Pancreas (tissue), 10 donors: ENCODE data around the gene TEX47. TPM values are rescaled to one million over a fixed set of nuclear protein-coding genes. Genes with fewer than 3 reads are reported as not detected.

ENCODE experiments used
- ATAC-seq, 4 donors: fragments of 200-7000 bp; cut with Tn5 transposase; one replicate each; pipeline versions ENCODE4 v1.8.0 to v1.9.1; 2020; ENCODE audit warnings: mild to moderate bottlenecking in 4 of 4, moderate library complexity in 4 of 4
- DNase-seq, 6 donors: peaks; one replicate each; pipeline ENCODE4 v3.0.0-alpha.2; 2020
- FAIRE-seq: peaks from 2 replicates; lab custom pipeline; 2012; peaks lifted over from hg19 to GRCh38; lab: Jason Lieb, UNC
- H3K27ac ChIP-seq, 4 donors: fragments of 200-600 bp; sonication (generic); 1 replicate in 3 of 4; 2 replicates in 1 of 4; pipeline versions ENCODE4 v1.5.0 to v1.8.0; 2020
- H3K27me3 ChIP-seq, 4 donors: fragments of 200-600 bp; one replicate each; pipeline ENCODE4 v1.8.0; 2021
- H3K36me3 ChIP-seq, 3 donors: fragments of 200-600 bp; sonication (generic) in 1 of 3; one replicate each; pipeline versions ENCODE4 v1.5.0 to v1.8.0; 2020 to 2021
- H3K4me1 ChIP-seq, 3 donors: fragments of 200-600 bp; one replicate each; pipeline ENCODE4 v1.8.0; 2021
- H3K4me3 ChIP-seq, 4 donors: fragments of 200-600 bp; sonication (generic) in 2 of 4; one replicate each; pipeline versions ENCODE4 v1.5.0 to v1.8.0; 2020 to 2021
- H3K9me3 ChIP-seq, 4 donors: fragments of 200-600 bp; one replicate each; pipeline ENCODE4 v1.8.0; 2021
- WGBS, 2 donors: extraction: QIAGEN DNeasy Blood & Tissue Kit; methylation state at CpG; one replicate each; pipeline ENCODE4 v1.1.7; 2013; 5-methylcytosine and 5-hydroxymethylcytosine counted together
- intact Hi-C, 3 donors: fragments of 100-400 bp; cut with DNase I; formaldehyde crosslinking; loops; one replicate each; pipeline versions ENCODE4 v1.11.1 to v1.14.2; 2022
- polyA plus RNA-seq, 2 donors: library from polyadenylated mRNA; stranded (reverse); fragments of 200-250 nt; gene quantifications; one replicate each; pipeline ENCODE4 v1.2.3, GENCODE V29; 2013
- total RNA-seq, 6 donors: library from RNA; stranded (reverse); fragmentation: NEBNext Ultra II Directional in 4 of 6; extraction: Animal tissue kit (Norgen Biotek cat#: 25700) in 4 of 6; gene quantifications; one replicate each; pipeline versions ENCODE4 v1.2.1 to v1.2.4, GENCODE V29; 2021 to 2023
- TF ChIP-seq, protein P1 (sequence below), 4 donors: fragments of 200-600 bp; sonication (generic) in 3 of 4; IDR thresholded peaks; one replicate each; pipeline versions ENCODE4 v1.5.0 to v1.8.0; 2021; ENCODE audit warnings: antibody characterized with exemption in 4 of 4
- donor health status: healthy with polysubstance abuse.
- donor health status: DM: no; HTN: no; CAD: no; lungs with moderate emphysema.
- donor health status: DM: no; HTN: no; CAD: no.
- donor health status: control.
- donor health status: control.
- donor health status: Bipolar disorder and iron deficiency.
- donor health status: DM: yes; HTN: yes; CAD: no.
- donor health status: DM: no; HTN: no; CAD: no.
- donor health status: DM: no; HTN: no; CAD: no.
- donor health status: DM: yes; HTN: yes; CAD: no.

The TEX47 gene
- total and polyA plus RNA-seq, 8 donors: not detected

DNA sequence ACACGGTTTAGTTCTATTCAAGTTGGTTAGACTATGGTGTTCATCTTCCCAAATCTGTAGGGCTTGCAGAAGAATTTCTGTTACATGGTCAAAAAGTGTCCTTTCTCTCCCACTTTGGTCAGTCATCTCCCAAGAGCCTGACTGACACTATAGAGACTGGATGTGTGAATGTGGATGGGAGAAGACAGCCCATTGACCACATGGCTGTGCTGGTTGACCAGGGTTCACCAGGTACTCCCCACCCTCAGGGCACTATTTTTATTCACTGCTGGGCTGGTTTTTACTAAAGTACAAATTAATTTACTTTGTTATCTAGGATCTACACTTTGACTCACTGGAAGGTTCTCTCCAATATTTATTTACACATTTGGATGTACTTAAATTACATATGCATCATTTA is 33.8 kb downstream of the TEX47 start:
- Histone ChIP-seq H3K9me3 (no peaks in the 10 kb centered on the region), H3K27ac (no peak overlapping the region), H3K4me1 (peaks cover 0 to 4% (median 3%) of the 10 kb centered on the region in 3 donors), H3K36me3 (no peaks in the 10 kb centered on the region), H3K27me3 (peaks cover 0 to 39% (median 0%) of the 10 kb centered on the region in 4 donors), H3K4me3 (peak overlapping the region in 1 of 4 donors; percentile 48)
- intact Hi-C loops: no loop called here
- ATAC-seq (no peak), DNase-seq (no peak), FAIRE-seq (no peak)
- 27 to 46% methylated on average over 1 of the region's 1 CpG for WGBS, 2 donors
- TF ChIP-seq, protein P1, sequence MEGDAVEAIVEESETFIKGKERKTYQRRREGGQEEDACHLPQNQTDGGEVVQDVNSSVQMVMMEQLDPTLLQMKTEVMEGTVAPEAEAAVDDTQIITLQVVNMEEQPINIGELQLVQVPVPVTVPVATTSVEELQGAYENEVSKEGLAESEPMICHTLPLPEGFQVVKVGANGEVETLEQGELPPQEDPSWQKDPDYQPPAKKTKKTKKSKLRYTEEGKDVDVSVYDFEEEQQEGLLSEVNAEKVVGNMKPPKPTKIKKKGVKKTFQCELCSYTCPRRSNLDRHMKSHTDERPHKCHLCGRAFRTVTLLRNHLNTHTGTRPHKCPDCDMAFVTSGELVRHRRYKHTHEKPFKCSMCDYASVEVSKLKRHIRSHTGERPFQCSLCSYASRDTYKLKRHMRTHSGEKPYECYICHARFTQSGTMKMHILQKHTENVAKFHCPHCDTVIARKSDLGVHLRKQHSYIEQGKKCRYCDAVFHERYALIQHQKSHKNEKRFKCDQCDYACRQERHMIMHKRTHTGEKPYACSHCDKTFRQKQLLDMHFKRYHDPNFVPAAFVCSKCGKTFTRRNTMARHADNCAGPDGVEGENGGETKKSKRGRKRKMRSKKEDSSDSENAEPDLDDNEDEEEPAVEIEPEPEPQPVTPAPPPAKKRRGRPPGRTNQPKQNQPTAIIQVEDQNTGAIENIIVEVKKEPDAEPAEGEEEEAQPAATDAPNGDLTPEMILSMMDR (IDR thresholded peaks at IDR 0.05): no peak

DNA sequence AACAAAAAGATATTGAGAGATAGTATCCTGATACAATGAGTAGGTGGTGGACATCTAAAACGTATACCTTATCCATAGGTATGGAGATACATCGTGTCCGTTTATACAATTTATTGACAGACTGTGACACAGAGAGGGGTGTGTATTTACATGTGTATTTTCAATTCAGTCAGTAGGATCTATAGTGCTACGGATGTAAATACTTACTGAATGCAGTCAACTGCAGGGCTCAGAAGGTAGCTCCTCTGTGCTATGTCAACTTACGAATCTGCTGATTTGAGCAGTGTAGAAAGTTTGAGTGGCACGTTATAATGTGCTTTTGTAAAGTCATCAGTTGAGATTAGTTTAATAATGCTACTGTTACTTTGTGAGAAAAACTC is 35.4 kb downstream of the TEX47 start:
- Histone ChIP-seq H3K27me3 (peaks cover 0 to 45% (median 0%) of the 10 kb centered on the region in 4 donors), H3K36me3 (no peaks in the 10 kb centered on the region), H3K4me3 (peak overlapping the region in 3 of 4 donors; percentile 29 to 60 (median 48)), H3K27ac (peak overlapping the region in 1 of 4 donors; percentile 66), H3K4me1 (peaks cover 0 to 4% (median 3%) of the 10 kb centered on the region in 3 donors), H3K9me3 (no peaks in the 10 kb centered on the region)
- peak in 3 of 4 donors; percentile 29 to 34 (median 34) for ATAC-seq
- WGBS, 2 donors: 18 to 20% methylated on average over 6 of the region's 6 CpGs
- TF ChIP-seq, protein P1 (IDR thresholded peaks at IDR 0.05): no peak
- intact Hi-C loops: no loop called here
- DNase-seq: no peak
- FAIRE-seq: no peak

DNA sequence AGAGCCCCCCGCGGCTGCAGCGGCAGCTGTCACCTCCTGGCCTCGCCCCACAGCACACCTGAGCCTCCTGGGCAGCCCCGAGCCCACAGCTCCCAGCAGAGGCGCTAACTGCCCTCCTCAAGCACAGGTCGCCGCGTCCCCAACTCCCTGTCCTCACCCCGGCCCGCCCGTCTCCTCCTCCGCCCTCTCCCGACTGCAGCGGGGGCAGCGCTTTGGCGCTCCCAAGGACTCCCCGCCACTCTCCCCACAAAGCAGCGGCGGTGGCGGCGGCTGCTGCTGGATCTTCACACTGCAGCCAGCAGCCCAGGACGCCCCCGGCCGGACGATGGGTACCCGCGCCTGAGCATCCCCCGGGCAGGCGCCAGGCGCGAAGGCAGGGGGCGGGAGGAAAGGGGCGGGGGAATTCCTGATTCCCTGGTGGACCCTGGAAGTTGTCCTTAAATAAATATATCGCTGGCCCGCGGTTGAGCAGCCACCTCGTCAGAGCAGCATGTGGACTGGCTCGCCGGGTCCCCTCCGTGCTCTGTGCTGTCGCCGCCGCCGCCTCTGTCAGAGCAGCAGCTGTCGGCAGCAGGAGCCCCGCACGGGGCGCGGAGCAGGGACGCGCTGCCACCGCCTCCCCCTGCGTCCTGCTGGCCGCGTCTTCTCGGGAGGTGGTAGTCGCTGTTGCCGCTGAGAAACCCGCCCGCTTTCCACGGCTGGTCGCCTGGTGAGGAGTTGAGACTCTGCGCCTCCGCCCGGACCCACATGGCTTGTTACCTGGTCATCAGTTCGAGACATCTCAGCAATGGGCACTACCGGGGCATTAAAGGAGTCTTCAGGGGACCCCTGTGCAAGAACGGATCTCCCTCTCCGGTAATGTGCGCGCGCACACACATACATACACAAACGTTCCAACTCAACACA is 36.1 kb downstream of the TEX47 start, which contains the start of gene ZNF804B:
ZNF804B (plus strand) TSS at position 471 of the 906 bp plus-strand sequence; CDS start at position 748, 277 bp downstream.
- DNase-seq (peak; percentile 30 to 82 (median 56)), FAIRE-seq (no peak), ATAC-seq (peak; percentile 73 to 84 (median 80))
- Histone ChIP-seq H3K27me3 (peaks cover 0 to 45% (median 0%) of the 10 kb centered on the region in 4 donors), H3K36me3 (no peaks in the 10 kb centered on the region), H3K4me3 (peak within 1 kb of the TSS; percentile 6 to 60 (median 38)), H3K9me3 (no peaks in the 10 kb centered on the region), H3K4me1 (peaks cover 0 to 4% (median 3%) of the 10 kb centered on the region in 3 donors), H3K27ac (peak within 1 kb of the TSS in 3 of 4 donors; percentile 45 to 66 (median 59))
- TF ChIP-seq, protein P1 (IDR thresholded peaks at IDR 0.05): no peak
- WGBS, 2 donors: 2 to 3% methylated on average over 60 to 74 of the region's 74 CpGs
- intact Hi-C loops: no loop called here

DNA sequence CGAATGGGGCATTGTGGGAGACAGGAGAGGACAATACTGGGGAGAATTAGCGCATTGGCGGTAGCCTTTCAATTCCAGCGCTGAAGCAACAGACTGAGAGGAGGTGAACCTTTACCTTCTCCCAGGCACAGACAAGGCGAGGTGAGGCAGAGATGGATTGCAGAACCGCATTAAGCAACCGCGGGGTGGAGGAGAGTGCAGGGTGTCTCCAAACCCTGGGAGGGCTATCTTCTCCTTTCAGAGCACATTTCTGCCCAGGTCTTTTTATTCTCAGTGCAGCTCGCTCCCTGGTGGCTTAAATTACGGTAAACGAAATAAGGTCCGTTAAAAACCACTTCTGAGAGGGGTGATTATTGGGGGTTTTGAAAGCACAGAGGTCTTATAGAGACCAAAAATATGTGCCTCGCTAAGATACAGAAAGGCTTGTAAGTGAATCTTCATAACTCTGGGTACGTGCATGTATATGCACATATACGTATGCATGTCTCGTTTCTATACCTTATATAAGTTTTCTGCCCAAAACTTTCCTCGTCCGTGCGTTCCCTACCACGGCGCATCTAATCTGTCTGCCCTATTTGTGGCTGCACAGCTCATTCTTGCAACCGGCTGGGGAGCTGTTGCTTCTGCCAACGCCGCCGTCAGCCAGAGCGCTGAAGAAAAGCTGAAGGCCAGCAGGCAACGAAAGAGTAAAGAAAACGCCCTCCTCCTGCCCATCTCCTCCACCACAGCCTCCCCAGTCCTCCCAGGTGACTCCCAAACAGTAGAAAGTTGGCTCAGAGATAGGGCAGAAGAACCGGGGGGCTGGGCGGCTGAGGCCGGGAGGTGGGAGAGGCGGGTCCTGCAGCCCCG is 36.9 kb downstream of the TEX47 start:
- Histone ChIP-seq H3K36me3 (no peaks in the 10 kb centered on the region), H3K27me3 (peaks cover 0 to 45% (median 0%) of the 10 kb centered on the region in 4 donors), H3K4me3 (peak overlapping the region; percentile 6 to 60 (median 38)), H3K4me1 (peaks cover 0 to 4% (median 3%) of the 10 kb centered on the region in 3 donors), H3K9me3 (no peaks in the 10 kb centered on the region), H3K27ac (peak overlapping the region in 3 of 4 donors; percentile 45 to 66 (median 59))
- TF ChIP-seq, protein P1 (IDR thresholded peaks at IDR 0.05): no peak
- DNase-seq (peak; percentile 32 to 73 (median 54)), ATAC-seq (peak; percentile 69 to 78 (median 72)), FAIRE-seq (no peak)
- WGBS, 2 donors: 3 to 5% methylated on average over 33 of the region's 33 CpGs
- intact Hi-C loops: no loop called here
